Measurements from ENCODE around the gene SART3. TPM values are rescaled to one million over a fixed set of nuclear protein-coding genes. Genes with fewer than 3 reads are reported as not detected.

SART3 gene
- total and polyA plus RNA-seq, 2 of the 8 experiments (the other 6 are each of a cell fraction or from before 2014, with no cell fraction given) = 16.0 to 103 TPM

DNA sequence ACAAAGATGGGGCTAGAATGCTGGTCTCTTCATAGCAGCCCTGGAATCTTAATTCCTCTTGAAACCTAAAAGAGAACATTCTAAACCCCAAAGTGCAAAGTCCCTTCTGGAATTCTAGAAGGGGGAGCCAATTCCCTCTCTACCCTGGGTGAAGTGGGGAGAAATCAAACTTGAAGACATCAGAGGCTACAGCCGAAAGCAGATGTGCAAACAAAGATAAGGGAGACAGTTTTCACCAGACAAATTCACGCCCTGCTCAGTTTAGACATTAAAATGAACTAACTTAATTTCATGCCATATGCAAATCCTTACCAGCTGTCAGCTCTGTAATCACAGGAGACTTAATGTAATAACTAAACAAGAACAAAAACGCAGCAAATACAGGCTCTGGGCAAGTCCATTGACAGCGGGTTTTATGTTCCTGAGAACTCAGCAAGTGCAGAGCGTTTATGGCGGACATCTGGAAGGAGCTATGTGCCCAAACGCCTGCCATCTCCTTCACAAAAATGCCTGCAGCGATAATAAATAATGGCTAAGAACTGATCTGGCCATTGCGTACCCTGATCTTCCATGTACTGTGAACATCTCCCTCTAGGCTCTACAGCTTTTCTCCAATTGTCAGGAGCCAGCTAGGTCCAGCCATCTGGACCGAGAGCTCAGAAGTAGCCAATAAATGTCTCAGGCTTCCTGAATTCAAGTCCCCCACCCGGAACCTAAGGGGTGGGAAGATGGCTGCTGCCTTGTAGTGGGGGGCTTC is 65.0 kb downstream of the SART3 start:
- CTCF ChIA-PET (ENCODE audit: partially characterized antibody) = interaction anchor here (0.6 to 6.6 kb wide), 57 partner anchors 8 to 578 kb away, joined by 3 to 53 read pairs (median 4); no protein-coding TSS in a partner anchor
- Histone ChIP-seq H2BK5ac (ENCODE audit: low read depth, low read length) (no peak overlapping the region), H2BK15ac (ENCODE audit: low read length) (no peak overlapping the region), H3K79me2 (ENCODE audit: control insufficient read depth in 1 of 2, insufficient read depth in 2 of 2, low read length in 2 of 2) (no peaks in the 10 kb centered on the region), H3K14ac (ENCODE audit: insufficient read length) (no peak overlapping the region), H3K23me2 (ENCODE audit: low read depth, low read length) (no peaks in the 10 kb centered on the region), H4K8ac (ENCODE audit: extremely low read depth, insufficient read depth, low read length) (peak overlapping the region; percentile 60; the same call in 1 of the 2 replicates), H3K4me2 (ENCODE audit: insufficient read depth in 1 of 2, low read depth in 2 of 2, low read length in 2 of 2) (no peak overlapping the region), H4K91ac (replicated peaks; ENCODE audit: insufficient read length, low read length) (no peak overlapping the region), H2AFZ (ENCODE audit: low read length) (no peak overlapping the region), H3K18ac (ENCODE audit: extremely low read depth, low read length) (no peak overlapping the region), H2BK120ac (replicated peaks; ENCODE audit: low read depth, low read length) (no peak overlapping the region), H3K56ac (replicated peaks; ENCODE audit: insufficient read length, low read depth, low read length) (no peak overlapping the region), H4K5ac (ENCODE audit: insufficient read length, low read depth, low read length) (no peak overlapping the region), H3K9ac (replicated peaks in 1 of 4; ENCODE audit: extremely low read depth in 1 of 4, low read depth in 3 of 4, low read length in 3 of 4) (no peak overlapping the region), H3K79me1 (ENCODE audit: low read depth, low read length) (no peaks in the 10 kb centered on the region), H4K20me1 (replicated peaks in 1 of 2; ENCODE audit: control insufficient read depth in 1 of 2, insufficient read depth in 2 of 2, low read length in 2 of 2) (no peaks in the 10 kb centered on the region), H2BK12ac (ENCODE audit: low read depth, low read length) (no peak overlapping the region), H3K27me3 (replicated peaks in 1 of 4; ENCODE audit: control insufficient read depth in 3 of 4, extremely low read depth in 1 of 4, insufficient read depth in 3 of 4, low read length in 3 of 4) (no peaks in the 10 kb centered on the region), H3K9me3 (ENCODE audit: insufficient read depth in 2 of 2, low read depth in 1 of 2, low read length in 1 of 2) (no peaks in the 10 kb centered on the region), H3K36me3 (ENCODE audit: control insufficient read depth in 2 of 4, insufficient read depth in 4 of 4, low read length in 3 of 4) (no peaks in the 10 kb centered on the region), H3K4me3 (ENCODE audit: extremely low read depth in 1 of 4, insufficient read depth in 2 of 4, low read depth in 3 of 4, low read length in 4 of 4) (no peak overlapping the region), H2AK5ac (ENCODE audit: low read depth, low read length) (no peak overlapping the region), H3K23ac (ENCODE audit: insufficient read length) (no peak overlapping the region), H3K27ac (ENCODE audit: low read depth, low read length) (no peak overlapping the region), H3K4ac (replicated peaks; ENCODE audit: insufficient read length, low read depth, low read length) (no peak overlapping the region), H2BK20ac (ENCODE audit: low read length) (no peak overlapping the region), H3K4me1 (replicated peaks in 1 of 4; ENCODE audit: control insufficient read depth in 3 of 4, insufficient read depth in 4 of 4, low read length in 3 of 4) (no peaks in the 10 kb centered on the region)
- FAIRE-seq (no peak), DNase-seq (ENCODE audit: low read depth in 1 of 2, low spot score in 2 of 2) (no peak)
- 91% methylated on average over 11 of the region's 11 CpGs; no CpG with 5 or more reads in 1 of the 2 experiments for WGBS, 2 experiments (ENCODE audit: extremely low coverage in 1 of 2, insufficient coverage in 1 of 2, insufficient read length in 1 of 2, insufficient replicate concordance in 2 of 2, low coverage in 1 of 2, low lambda C conversion rate in 2 of 2, missing lambda C conversion rate in 1 of 2)
- POLR2A ChIA-PET (ENCODE audit: partially characterized antibody) = interaction anchor here (0.6 kb wide), 1 partner anchor 29 kb away, joined by 3 read pairs; no protein-coding TSS in a partner anchor
- TF ChIP-seq SRF (IDR thresholded peaks at IDR 0.05; ENCODE audit: low read depth, low read length) (no peak), CEBPB (IDR thresholded peaks at IDR 0.05; ENCODE audit: low read depth, low read length) (no peak)

Data from H1 (cell line).